ENCODE data around the gene ADGRV1. TPM values are rescaled to one million over a fixed set of nuclear protein-coding genes. Genes with fewer than 3 reads are reported as not detected.
A peak's percentile ranks its signal among the peaks of the same experiment; 100 is the strongest.
"Not testable (repeated sequence)": the region's sequence is repeated elsewhere in the genome, so short reads cannot be mapped to it uniquely, and the experiment has no call there.

Gene ADGRV1
- total and polyA plus RNA-seq, 2 donors (not counting 3 experiments of a cell fraction or from before 2014, with no cell fraction given), result 0.11 to 0.55 TPM

DNA sequence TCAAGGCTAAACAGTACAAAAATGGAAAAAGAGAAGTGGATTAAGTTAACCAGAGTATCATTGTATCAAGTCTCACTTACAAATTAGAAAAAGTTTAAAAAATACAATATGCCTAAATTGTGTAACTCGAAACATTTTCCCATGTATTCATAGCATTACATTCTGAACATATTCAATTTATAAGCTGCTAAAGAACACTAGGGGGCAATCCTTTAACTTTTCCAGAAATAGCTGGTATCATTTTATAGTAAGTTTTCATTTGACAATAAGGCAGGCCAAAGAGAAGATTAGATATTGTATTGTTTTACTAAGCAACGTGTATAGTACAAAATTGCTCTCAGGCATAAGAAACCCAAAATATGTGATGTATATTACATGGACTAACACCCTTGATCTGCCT lies 234.6 kb downstream of the ADGRV1 start:
- Histone ChIP-seq H2AFZ (ENCODE audit: low read depth, low read length) (no peak overlapping the region), H3K4me2 (ENCODE audit: insufficient read depth, low read length) (no peak overlapping the region), H3K36me3 (ENCODE audit: control insufficient read depth in 2 of 2, extremely low read depth in 1 of 2, insufficient read depth in 2 of 2, low read length in 2 of 2) (no peaks in the 10 kb centered on the region), H3K9me1 (replicated peaks; ENCODE audit: control insufficient read depth, extremely low read depth, insufficient read depth, low read length) (no peaks in the 10 kb centered on the region), H3K4me1 (ENCODE audit: control insufficient read depth, extremely low read depth, insufficient read depth, low read length) (no peaks in the 10 kb centered on the region), H3K9me3 (replicated peaks; ENCODE audit: control insufficient read depth, insufficient read depth, low read length) (no peaks in the 10 kb centered on the region), H4K20me1 (replicated peaks; ENCODE audit: control insufficient read depth, extremely low read depth, insufficient read depth, low read length) (no peaks in the 10 kb centered on the region), H3K27ac (ENCODE audit: insufficient read depth, low read depth, low read length) (no peak overlapping the region), H3K9ac (replicated peaks; ENCODE audit: extremely low read depth, insufficient read depth, low read length) (no peak overlapping the region), H3K4me3 (replicated peaks in 1 of 3; ENCODE audit: insufficient read depth in 1 of 3, low read depth in 1 of 3, low read length in 3 of 3) (no peak overlapping the region), H3K27me3 (ENCODE audit: control insufficient read depth in 2 of 2, insufficient read depth in 2 of 2, low read length in 2 of 2) (peaks cover 0 to 2% of the 10 kb centered on the region in 2 experiments), H3K79me2 (ENCODE audit: control insufficient read depth, insufficient read depth, low read length) (no peaks in the 10 kb centered on the region)
- POLR2A ChIA-PET, result no interaction called here
- no TSS peak for BruUV-seq (replicated peaks)
- no peak for TF ChIP-seq GATA2 (IDR thresholded peaks at IDR 0.05; ENCODE audit: insufficient read depth, insufficient read length, low read depth, low read length)
- TF ChIP-seq, protein P1, sequence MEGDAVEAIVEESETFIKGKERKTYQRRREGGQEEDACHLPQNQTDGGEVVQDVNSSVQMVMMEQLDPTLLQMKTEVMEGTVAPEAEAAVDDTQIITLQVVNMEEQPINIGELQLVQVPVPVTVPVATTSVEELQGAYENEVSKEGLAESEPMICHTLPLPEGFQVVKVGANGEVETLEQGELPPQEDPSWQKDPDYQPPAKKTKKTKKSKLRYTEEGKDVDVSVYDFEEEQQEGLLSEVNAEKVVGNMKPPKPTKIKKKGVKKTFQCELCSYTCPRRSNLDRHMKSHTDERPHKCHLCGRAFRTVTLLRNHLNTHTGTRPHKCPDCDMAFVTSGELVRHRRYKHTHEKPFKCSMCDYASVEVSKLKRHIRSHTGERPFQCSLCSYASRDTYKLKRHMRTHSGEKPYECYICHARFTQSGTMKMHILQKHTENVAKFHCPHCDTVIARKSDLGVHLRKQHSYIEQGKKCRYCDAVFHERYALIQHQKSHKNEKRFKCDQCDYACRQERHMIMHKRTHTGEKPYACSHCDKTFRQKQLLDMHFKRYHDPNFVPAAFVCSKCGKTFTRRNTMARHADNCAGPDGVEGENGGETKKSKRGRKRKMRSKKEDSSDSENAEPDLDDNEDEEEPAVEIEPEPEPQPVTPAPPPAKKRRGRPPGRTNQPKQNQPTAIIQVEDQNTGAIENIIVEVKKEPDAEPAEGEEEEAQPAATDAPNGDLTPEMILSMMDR (IDR thresholded peaks at IDR 0.05; ENCODE audit: extremely low read depth in 1 of 2, insufficient read depth in 1 of 2, low read depth in 1 of 2, low read length in 2 of 2), result peak in 1 of 2 donors; percentile 11
- DNase-seq (ENCODE audit: low read depth, low spot score), result peak; percentile 9
- CTCF ChIA-PET, result interaction anchor here (0.8 to 3.6 kb wide), 7 partner anchors 9 to 626 kb away, joined by 3 to 57 read pairs (median 5); no protein-coding TSS in a partner anchor
- intact Hi-C loops (cut with micrococcal nuclease), result no loop called here
- dilution Hi-C loops (cut with MboI; ENCODE audit: extremely low pct_ligation_motif_present, low sequenced_read_pairs), result no loop called here
- FAIRE-seq, result no peak

DNA sequence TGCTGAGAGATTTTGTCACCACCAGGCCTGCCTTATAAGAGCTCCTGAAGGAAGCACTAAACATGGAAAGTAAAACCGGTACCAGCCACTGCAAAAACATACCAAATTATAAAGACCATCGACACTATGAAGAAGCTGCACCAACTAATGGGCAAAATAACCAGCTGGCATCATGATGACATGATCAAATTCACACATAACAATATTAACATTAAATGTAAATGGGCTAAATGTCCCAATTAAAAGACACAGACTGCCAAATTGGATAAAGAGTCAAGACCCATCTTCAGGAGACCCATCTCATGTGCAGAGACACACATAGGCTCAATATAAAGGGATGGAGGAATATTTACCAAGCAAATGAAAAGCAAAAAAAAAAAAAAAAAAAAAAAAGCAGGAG lies 238.3 kb downstream of the ADGRV1 start:
- H3K4me1 ChIP-seq (ENCODE audit: control insufficient read depth, extremely low read depth, insufficient read depth, low read length); H2AFZ ChIP-seq (ENCODE audit: low read depth, low read length); dilution Hi-C loops (cut with MboI; ENCODE audit: extremely low pct_ligation_motif_present, low sequenced_read_pairs); H3K27me3 ChIP-seq (ENCODE audit: control insufficient read depth in 2 of 2, insufficient read depth in 2 of 2, low read length in 2 of 2); H3K9me3 ChIP-seq (replicated peaks; ENCODE audit: control insufficient read depth, insufficient read depth, low read length); H3K4me2 ChIP-seq (ENCODE audit: insufficient read depth, low read length); H4K20me1 ChIP-seq (replicated peaks; ENCODE audit: control insufficient read depth, extremely low read depth, insufficient read depth, low read length); FAIRE-seq; H3K9me1 ChIP-seq (replicated peaks; ENCODE audit: control insufficient read depth, extremely low read depth, insufficient read depth, low read length); H3K4me3 ChIP-seq (replicated peaks in 1 of 3; ENCODE audit: insufficient read depth in 1 of 3, low read depth in 1 of 3, low read length in 3 of 3); H3K9ac ChIP-seq (replicated peaks; ENCODE audit: extremely low read depth, insufficient read depth, low read length); H3K27ac ChIP-seq (ENCODE audit: insufficient read depth, low read depth, low read length); intact Hi-C loops (cut with micrococcal nuclease); DNase-seq (ENCODE audit: low read depth, low spot score); POLR2A ChIA-PET; BruUV-seq (replicated peaks); H3K36me3 ChIP-seq (ENCODE audit: control insufficient read depth in 2 of 2, extremely low read depth in 1 of 2, insufficient read depth in 2 of 2, low read length in 2 of 2); H3K79me2 ChIP-seq (ENCODE audit: control insufficient read depth, insufficient read depth, low read length): not testable (repeated sequence)
- CTCF ChIA-PET, result interaction anchor here (1.0 kb wide), 1 partner anchor 623 kb away, joined by 5 read pairs; no protein-coding TSS in a partner anchor

DNA sequence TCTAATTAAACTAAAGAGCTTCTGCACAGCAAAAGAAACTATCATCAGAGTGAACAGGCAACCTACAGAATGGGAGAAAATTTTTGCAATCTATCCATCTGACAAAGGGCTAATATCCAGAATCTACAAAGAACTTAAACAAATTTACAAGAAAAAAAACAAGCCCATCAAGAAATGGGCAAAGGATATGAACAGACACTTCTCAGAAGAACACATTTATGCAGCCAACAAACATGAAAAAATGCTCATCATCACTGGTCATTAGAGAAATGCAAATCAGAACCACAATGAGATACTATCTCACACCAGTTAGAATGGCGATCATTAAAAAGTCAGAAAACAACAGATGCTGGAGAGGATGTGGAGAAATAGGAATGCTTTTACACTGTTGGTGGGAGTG lies 241.5 kb downstream of the ADGRV1 start:
- H4K20me1 ChIP-seq (replicated peaks; ENCODE audit: control insufficient read depth, extremely low read depth, insufficient read depth, low read length); BruUV-seq (replicated peaks); DNase-seq (ENCODE audit: low read depth, low spot score); H3K4me2 ChIP-seq (ENCODE audit: insufficient read depth, low read length); H3K36me3 ChIP-seq (ENCODE audit: control insufficient read depth in 2 of 2, extremely low read depth in 1 of 2, insufficient read depth in 2 of 2, low read length in 2 of 2); CTCF ChIA-PET; H3K9ac ChIP-seq (replicated peaks; ENCODE audit: extremely low read depth, insufficient read depth, low read length); intact Hi-C loops (cut with micrococcal nuclease); H3K4me3 ChIP-seq (replicated peaks in 1 of 3; ENCODE audit: insufficient read depth in 1 of 3, low read depth in 1 of 3, low read length in 3 of 3); H3K79me2 ChIP-seq (ENCODE audit: control insufficient read depth, insufficient read depth, low read length); H2AFZ ChIP-seq (ENCODE audit: low read depth, low read length); H3K9me3 ChIP-seq (replicated peaks; ENCODE audit: control insufficient read depth, insufficient read depth, low read length); H3K4me1 ChIP-seq (ENCODE audit: control insufficient read depth, extremely low read depth, insufficient read depth, low read length); POLR2A ChIA-PET; dilution Hi-C loops (cut with MboI; ENCODE audit: extremely low pct_ligation_motif_present, low sequenced_read_pairs); H3K9me1 ChIP-seq (replicated peaks; ENCODE audit: control insufficient read depth, extremely low read depth, insufficient read depth, low read length); H3K27me3 ChIP-seq (ENCODE audit: control insufficient read depth in 2 of 2, insufficient read depth in 2 of 2, low read length in 2 of 2); FAIRE-seq; H3K27ac ChIP-seq (ENCODE audit: insufficient read depth, low read depth, low read length): not testable (repeated sequence)
